GM12878 (cell line): Measurements from ENCODE around the gene FZD2.

Experiments
- BRCA1 ChIP-seq: IDR thresholded peaks from 2 replicates; pipeline ENCODE4 v1.6.1; 2011; ENCODE audit warnings: low read depth, low read length, improper control_type of control experiment
- CBX5 ChIP-seq: sonication (generic); IDR thresholded peaks from 2 replicates; pipeline ENCODE4 v1.6.1; 2016; ENCODE audit warnings: low read depth, moderate library complexity, mild to moderate bottlenecking, inconsistent platforms
- CREM ChIP-seq: IDR thresholded peaks from 2 replicates; pipeline ENCODE4 v1.6.1; 2014; ENCODE audit warnings: antibody characterized with exemption, low read depth
- CTCF ChIP-seq, 3 experiments: IDR thresholded peaks in 2 of 3; conservative IDR thresholded peaks in 1 of 3; 2 replicates each; pipeline ENCODE4 v1.5.1; 2011; ENCODE audit warnings: low read depth in 3 of 3, low read length in 3 of 3, mild to moderate bottlenecking in 3 of 3, control low read depth in 2 of 3, moderate library complexity in 2 of 3, inconsistent platforms in 1 of 3, mixed read lengths in 1 of 3; ENCODE audit not compliant: control insufficient read depth in 2 of 3, insufficient read depth in 1 of 3; ENCODE audit errors: extremely low read depth in 1 of 3
- ELK1 ChIP-seq: IDR thresholded peaks from 2 replicates; pipeline ENCODE4 v1.6.1; 2012; ENCODE audit warnings: low read depth, low read length, improper control_type of control experiment
- EP300 ChIP-seq, 2 experiments: fragments of 150-350 bp in 1 of 2; IDR thresholded peaks; 2 replicates each; pipeline ENCODE4 v1.6.1; 2011 to 2012; ENCODE audit warnings: low read depth in 2 of 2, low read length in 2 of 2, borderline replicate concordance in 1 of 2, improper control_type of control experiment in 1 of 2, inconsistent platforms in 1 of 2; ENCODE audit not compliant: control insufficient read depth in 1 of 2
- HCFC1 ChIP-seq: fragments of 150-350 bp; IDR thresholded peaks from 2 replicates; pipeline ENCODE4 v1.6.1; 2014; ENCODE audit warnings: low read length
- KDM1A ChIP-seq: fragments of 200-600 bp; sonication (generic); IDR thresholded peaks from 2 replicates; pipeline ENCODE4 v1.6.1; 2016; ENCODE audit warnings: borderline replicate concordance
- MXI1 ChIP-seq: fragments of 150-350 bp; IDR thresholded peaks from 2 replicates; pipeline ENCODE4 v1.6.1; 2011; ENCODE audit warnings: low read depth, mild to moderate bottlenecking, inconsistent platforms, low read length, improper control_type of control experiment
- POLR2A ChIP-seq: IDR thresholded peaks from 2 replicates; pipeline ENCODE4 v1.6.1; 2011; ENCODE audit warnings: low read depth, mild to moderate bottlenecking, low read length
- RAD21 ChIP-seq: IDR thresholded peaks from 2 replicates; pipeline ENCODE4 v1.6.1; 2011; ENCODE audit warnings: mild to moderate bottlenecking, low read depth, low read length, moderate library complexity; ENCODE audit not compliant: insufficient read depth
- TF ChIP-seq, protein P1 (sequence below): fragments of 450-650 bp; IDR thresholded peaks from 2 replicates; pipeline ENCODE4 v1.6.1; 2017; ENCODE audit warnings: mild to moderate bottlenecking, moderate library complexity
- TF ChIP-seq, protein P2 (sequence below): IDR thresholded peaks from 2 replicates; pipeline ENCODE4 v1.6.1; 2011; ENCODE audit warnings: mild to moderate bottlenecking, low read depth, low read length, moderate library complexity; ENCODE audit not compliant: insufficient replicate concordance

DNA sequence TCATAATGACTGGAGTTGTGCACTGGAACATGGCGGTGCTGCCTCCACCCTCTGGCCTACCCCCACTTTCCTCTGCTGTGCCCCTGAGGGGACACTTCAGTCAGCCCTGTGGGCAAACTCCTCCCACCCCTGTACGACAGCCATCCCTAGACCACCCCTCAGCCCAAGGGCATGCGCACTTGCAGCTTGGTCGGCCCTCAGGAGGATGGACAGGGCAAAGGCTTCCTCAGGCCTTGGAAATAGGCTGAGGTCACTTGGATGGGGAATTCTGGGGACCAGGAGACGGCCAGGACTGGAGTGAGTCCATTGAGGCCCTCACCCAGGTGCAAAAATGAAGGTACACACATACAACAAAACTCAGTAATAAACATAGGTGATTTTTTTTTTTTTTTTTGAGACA, 41.0 kb downstream of the FZD2 start:
- TF ChIP-seq ELK1 (no peak), KDM1A (no peak), CTCF (IDR thresholded peaks at IDR 0.05 in 2 of 3, conservative IDR thresholded peaks at IDR 0.05 in 1 of 3; ENCODE audit: control insufficient read depth in 2 of 3, extremely low read depth in 1 of 3, insufficient read depth in 1 of 3, low read depth in 3 of 3, low read length in 3 of 3) (no peak), CBX5 (no peak), RAD21 (no peak), POLR2A (no peak), CREM (no peak), BRCA1 (no peak), MXI1 (no peak), HCFC1 (no peak), EP300 (IDR thresholded peaks at IDR 0.05; ENCODE audit: borderline replicate concordance in 1 of 2, control insufficient read depth in 1 of 2, low read depth in 2 of 2, low read length in 2 of 2) (no peak)
- TF ChIP-seq, protein P1, sequence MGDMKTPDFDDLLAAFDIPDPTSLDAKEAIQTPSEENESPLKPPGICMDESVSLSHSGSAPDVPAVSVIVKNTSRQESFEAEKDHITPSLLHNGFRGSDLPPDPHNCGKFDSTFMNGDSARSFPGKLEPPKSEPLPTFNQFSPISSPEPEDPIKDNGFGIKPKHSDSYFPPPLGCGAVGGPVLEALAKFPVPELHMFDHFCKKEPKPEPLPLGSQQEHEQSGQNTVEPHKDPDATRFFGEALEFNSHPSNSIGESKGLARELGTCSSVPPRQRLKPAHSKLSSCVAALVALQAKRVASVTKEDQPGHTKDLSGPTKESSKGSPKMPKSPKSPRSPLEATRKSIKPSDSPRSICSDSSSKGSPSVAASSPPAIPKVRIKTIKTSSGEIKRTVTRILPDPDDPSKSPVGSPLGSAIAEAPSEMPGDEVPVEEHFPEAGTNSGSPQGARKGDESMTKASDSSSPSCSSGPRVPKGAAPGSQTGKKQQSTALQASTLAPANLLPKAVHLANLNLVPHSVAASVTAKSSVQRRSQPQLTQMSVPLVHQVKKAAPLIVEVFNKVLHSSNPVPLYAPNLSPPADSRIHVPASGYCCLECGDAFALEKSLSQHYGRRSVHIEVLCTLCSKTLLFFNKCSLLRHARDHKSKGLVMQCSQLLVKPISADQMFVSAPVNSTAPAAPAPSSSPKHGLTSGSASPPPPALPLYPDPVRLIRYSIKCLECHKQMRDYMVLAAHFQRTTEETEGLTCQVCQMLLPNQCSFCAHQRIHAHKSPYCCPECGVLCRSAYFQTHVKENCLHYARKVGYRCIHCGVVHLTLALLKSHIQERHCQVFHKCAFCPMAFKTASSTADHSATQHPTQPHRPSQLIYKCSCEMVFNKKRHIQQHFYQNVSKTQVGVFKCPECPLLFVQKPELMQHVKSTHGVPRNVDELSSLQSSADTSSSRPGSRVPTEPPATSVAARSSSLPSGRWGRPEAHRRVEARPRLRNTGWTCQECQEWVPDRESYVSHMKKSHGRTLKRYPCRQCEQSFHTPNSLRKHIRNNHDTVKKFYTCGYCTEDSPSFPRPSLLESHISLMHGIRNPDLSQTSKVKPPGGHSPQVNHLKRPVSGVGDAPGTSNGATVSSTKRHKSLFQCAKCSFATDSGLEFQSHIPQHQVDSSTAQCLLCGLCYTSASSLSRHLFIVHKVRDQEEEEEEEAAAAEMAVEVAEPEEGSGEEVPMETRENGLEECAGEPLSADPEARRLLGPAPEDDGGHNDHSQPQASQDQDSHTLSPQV = no peak
- TF ChIP-seq, protein P2, sequence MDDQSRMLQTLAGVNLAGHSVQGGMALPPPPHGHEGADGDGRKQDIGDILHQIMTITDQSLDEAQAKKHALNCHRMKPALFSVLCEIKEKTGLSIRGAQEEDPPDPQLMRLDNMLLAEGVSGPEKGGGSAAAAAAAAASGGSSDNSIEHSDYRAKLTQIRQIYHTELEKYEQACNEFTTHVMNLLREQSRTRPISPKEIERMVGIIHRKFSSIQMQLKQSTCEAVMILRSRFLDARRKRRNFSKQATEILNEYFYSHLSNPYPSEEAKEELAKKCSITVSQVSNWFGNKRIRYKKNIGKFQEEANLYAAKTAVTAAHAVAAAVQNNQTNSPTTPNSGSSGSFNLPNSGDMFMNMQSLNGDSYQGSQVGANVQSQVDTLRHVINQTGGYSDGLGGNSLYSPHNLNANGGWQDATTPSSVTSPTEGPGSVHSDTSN = no peak
